H1 (cell line): ENCODE results near the gene PTGES.
A peak's percentile ranks its signal among the peaks of the same experiment; 100 is the strongest.

Experiments used
- CEBPB ChIP-seq: IDR thresholded peaks from 2 replicates; pipeline ENCODE4 v1.6.1; 2012; ENCODE audit warnings: low read depth, low read length
- EGR1 ChIP-seq: IDR thresholded peaks from 2 replicates; pipeline ENCODE4 v1.6.1; 2011; ENCODE audit warnings: low read depth, low read length, borderline replicate concordance
- SP2 ChIP-seq: IDR thresholded peaks from 2 replicates; pipeline ENCODE4 v1.6.1; 2012; ENCODE audit warnings: mild to moderate bottlenecking, low read length, inconsistent platforms
- TF ChIP-seq, protein P1 (sequence below), 3 experiments: IDR thresholded peaks; 1 replicate in 2 of 3; 2 replicates in 1 of 3; pipeline versions ENCODE4 v1.5.1 to v1.6.1; 2011; ENCODE audit warnings: low read length in 3 of 3, mild to moderate bottlenecking in 3 of 3, inconsistent platforms in 2 of 3, low read depth in 1 of 3, moderate library complexity in 1 of 3; ENCODE audit not compliant: insufficient read depth in 1 of 3; ENCODE audit errors: control extremely low read depth in 1 of 3
- TF ChIP-seq, protein P2 (sequence below): IDR thresholded peaks from 2 replicates; pipeline ENCODE4 v1.6.1; 2011; ENCODE audit warnings: low read depth, mild to moderate bottlenecking, low read length; ENCODE audit not compliant: insufficient read depth

DNA sequence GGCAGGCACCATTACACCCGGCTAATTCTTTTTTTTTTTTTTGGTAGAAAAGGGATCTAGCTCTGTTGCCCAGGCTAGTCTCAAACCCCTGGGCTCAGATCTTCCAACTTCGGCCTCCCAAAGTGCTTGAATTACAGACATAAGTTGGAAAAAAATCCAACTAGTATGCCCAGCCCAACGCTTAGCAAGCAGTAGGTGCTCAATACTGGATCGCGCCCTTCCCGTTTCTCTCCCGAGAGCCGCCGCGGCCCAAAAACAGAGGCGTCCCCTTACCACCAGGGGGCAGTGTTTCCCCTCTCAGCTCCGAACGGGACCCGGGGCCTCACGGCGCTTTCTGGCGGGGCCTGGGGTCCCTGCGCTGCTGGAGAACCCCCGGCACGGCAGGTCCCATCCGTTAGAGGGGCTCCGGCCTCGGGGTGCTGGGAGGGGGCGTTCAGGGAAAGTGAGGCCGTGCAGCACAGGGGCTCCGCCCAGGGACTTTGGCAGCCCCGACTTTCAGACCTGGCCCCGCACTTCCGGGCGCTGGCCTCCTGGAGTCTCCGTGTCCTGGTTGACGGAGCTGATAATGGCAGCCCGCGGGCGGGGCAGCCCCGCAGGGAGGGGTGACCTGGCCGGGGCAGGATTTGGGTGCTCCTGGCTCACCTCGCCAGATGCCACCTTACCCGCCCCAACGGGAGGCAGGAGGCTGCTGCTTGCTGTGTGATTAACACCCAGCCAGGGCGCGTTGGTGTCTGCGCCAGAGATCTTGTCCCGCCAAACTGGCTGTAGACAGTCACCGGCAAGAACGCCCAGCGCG is 15.2 kb downstream of the PTGES start:
- TF ChIP-seq, protein P1, sequence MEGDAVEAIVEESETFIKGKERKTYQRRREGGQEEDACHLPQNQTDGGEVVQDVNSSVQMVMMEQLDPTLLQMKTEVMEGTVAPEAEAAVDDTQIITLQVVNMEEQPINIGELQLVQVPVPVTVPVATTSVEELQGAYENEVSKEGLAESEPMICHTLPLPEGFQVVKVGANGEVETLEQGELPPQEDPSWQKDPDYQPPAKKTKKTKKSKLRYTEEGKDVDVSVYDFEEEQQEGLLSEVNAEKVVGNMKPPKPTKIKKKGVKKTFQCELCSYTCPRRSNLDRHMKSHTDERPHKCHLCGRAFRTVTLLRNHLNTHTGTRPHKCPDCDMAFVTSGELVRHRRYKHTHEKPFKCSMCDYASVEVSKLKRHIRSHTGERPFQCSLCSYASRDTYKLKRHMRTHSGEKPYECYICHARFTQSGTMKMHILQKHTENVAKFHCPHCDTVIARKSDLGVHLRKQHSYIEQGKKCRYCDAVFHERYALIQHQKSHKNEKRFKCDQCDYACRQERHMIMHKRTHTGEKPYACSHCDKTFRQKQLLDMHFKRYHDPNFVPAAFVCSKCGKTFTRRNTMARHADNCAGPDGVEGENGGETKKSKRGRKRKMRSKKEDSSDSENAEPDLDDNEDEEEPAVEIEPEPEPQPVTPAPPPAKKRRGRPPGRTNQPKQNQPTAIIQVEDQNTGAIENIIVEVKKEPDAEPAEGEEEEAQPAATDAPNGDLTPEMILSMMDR (IDR thresholded peaks at IDR 0.05; ENCODE audit: control extremely low read depth in 1 of 3, insufficient read depth in 1 of 3, low read depth in 1 of 3, low read length in 3 of 3) = peak; percentile 83 to 89 (median 88)
- TF ChIP-seq EGR1 (no peak), CEBPB (no peak), SP2 (no peak)
- TF ChIP-seq, protein P2, sequence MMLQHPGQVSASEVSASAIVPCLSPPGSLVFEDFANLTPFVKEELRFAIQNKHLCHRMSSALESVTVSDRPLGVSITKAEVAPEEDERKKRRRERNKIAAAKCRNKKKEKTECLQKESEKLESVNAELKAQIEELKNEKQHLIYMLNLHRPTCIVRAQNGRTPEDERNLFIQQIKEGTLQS = no peak
